NCI-H2196 treated with DMSO at 0.1 percent for 48 hours (cell line): ENCODE data around the gene DDX10.

Experiments used
- DNase-seq: peaks from one replicate; lab custom pipeline; 2025; ENCODE audit not compliant: unreplicated experiment; lab: John Stamatoyannopoulos, UW

DDX10 gene

DNA sequence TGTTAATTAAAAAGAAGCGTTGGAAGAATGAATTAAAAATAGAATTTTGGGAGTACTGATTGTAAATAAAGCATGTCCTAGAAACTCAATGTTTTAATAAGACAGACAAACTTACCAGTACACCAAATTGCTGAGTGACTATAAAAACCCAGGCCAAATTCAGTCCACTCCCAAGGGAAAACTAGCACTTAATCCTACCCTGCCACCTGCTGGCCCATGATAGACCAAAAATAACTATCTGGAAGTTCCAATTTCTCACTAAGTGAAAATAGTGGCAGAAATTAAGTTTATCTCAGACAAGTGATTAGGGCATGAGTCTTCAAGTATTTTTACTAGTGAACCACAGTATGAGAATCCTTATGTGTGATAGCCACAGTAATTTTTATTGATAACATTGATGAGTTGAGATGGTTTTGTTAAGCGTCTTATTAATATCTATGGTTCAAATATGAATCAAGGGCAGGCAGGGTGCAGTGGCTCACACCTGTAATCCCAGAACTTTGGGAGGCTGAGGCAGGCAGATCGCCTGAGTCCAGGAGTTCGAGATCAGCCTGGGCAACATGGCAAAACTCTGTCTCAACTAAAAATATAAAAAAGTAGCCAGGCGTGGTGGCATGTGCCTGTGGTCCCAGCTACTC is 9.8 kb upstream of the DDX10 start:
- peak; percentile 42 for DNase-seq

DNA sequence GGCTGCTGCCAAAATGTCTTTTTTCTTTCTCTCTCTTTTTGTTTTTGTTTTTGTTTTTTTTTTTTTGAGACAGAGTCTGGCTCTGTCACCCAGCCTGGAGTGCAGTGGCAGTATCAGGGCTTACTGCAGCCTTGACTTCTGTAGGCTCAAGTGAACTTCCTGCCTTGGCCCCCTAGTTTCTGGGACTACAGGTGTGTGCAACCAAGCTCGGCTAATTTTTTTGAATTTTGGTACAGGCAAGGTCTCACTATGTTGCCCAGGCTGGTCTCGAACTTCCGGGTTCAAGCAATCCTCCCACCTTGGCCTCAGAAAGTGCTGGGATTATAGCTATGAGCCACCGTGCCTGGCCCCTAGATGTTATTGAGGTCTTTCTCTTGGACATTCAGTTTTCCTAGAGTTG is 2.2 kb upstream of the DDX10 start:
- no peak for DNase-seq

- no peak for DNase-seq
Observed at GRCh38 chr11:108663154-108663877, 1.6 kb upstream of the DDX10 start.

DNA sequence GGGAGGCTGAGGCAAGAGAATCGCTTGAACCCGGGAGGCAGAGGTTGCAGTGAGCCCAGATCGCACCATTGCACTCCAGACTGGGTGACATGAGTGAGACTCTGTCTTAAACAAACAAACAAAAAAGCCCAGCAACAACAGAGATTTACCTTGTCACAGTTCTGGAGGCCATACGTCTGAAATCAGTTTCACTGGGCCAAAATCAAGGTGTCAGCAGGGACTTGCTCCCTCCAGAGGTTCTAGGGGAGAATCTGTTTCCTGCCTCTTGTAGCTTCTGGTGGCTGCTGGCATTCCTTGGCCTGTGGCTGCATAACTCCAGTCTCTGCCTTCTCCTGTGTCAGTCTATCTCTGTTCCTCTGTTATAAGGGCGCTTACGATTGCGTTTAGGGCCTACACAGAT is 1.5 kb downstream of the DDX10 start:
- no peak for DNase-seq

- DNase-seq = no peak
Observed at GRCh38 chr11:108669286-108669685, 4.4 kb downstream of the DDX10 start.

DNA sequence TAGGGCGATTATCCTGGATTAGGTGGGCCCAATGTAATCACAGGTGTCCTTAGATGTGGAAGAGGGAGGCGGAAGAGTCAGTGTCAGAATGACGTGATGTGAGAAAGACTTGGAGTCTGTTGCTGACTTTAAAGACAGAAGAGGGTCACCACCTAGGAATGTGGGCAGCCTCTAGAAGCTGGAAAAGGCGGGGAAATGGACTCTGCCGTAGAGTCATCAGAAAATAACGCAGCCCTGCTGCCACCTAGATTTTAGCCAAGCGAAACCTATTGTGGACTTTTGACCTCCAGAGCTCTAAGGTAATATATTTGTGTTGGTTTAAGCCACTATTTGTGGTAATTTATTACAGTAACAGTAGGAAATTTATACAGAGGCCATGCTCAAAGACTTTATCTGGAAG is 4.8 kb downstream of the DDX10 start:
- DNase-seq = no peak

GRCh38 chr11:108670451-108670850 is 5.6 kb downstream of the DDX10 start:
- no peak for DNase-seq

GRCh38 chr11:108672113-108672512 is 7.2 kb downstream of the DDX10 start:
- DNase-seq = peak; percentile 25

GRCh38 chr11:108672786-108673185 is 7.9 kb downstream of the DDX10 start:
- DNase-seq = no peak

GRCh38 chr11:108679045-108679444 is 14.2 kb downstream of the DDX10 start:
- DNase-seq = no peak

DNA sequence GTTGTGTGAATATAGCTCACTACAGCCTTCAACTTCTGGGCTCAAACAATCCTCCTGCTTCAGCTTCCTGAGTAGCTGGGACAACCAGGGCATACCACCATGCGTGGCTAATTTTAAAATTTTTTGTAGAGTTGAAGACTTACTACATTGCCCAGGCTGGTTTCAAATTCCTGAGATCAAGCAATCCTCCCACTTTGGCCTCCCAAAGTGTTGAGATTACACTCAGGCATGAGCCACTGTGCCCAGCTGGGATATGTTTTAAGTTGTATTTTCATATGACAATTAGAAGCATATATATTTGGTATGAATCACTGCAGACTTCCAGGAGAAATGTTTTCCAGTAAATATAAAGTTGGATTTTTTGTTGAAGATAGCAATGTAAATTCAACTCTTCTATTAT is 15.4 kb downstream of the DDX10 start:
- DNase-seq = no peak

- DNase-seq = no peak
Observed at GRCh38 chr11:108685419-108686130, 20.7 kb downstream of the DDX10 start.

DNA sequence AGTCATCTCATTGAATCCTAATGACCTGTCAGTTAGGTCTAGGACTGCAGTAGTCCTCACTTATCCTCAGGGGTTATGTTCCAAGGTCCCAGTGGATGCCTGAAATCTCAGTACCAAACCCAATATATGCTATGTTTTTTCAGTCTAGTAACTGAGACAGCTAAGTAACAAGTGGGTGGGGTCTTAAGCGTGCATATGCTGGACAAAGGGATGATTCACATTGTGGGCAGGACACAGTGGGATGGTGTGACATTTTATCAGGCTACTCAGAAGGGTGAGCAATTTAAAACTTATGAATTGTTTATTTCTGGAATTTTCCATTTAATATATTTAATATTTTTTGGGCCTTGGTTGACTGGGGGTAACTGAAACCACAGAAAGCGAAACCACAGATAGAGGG is 29.0 kb downstream of the DDX10 start:
- DNase-seq = no peak

- no peak for DNase-seq
Observed at GRCh38 chr11:108694846-108695245, 30.0 kb downstream of the DDX10 start.

DNA sequence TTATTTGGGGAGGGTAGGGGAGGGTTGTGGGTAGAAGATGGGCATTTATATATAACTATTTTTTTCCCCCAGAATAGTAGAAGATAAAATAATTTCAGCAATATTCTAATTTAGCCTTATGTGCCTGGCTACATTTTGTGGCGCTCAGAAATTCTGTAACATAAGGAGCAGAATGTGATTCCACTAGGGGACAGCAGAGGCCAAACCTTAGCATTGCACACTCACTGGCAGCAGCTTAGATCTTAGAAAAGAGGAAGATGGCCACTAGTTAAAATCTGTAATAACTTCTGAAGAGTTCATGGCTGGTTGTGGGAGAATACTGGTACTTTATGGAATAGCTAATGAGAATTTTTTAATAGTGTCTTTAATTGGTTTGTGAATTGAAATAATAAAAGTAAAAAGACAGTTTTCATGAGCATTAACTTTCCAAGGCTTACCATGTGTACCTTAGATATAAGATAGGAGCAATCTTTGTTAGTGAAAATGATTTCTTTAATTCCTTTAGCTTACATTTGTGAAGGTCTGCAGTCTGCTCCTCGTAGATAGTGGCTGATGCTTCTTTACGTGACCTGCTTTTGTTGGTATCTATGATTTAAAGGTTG is 33.1 kb downstream of the DDX10 start:
- no peak for DNase-seq

GRCh38 chr11:108698844-108699642 is 34.2 kb downstream of the DDX10 start:
- no peak for DNase-seq

- DNase-seq = no peak
Observed at GRCh38 chr11:108703916-108704315, 39.0 kb downstream of the DDX10 start.

GRCh38 chr11:108705061-108705460 is 40.2 kb downstream of the DDX10 start:
- DNase-seq = no peak

DNA sequence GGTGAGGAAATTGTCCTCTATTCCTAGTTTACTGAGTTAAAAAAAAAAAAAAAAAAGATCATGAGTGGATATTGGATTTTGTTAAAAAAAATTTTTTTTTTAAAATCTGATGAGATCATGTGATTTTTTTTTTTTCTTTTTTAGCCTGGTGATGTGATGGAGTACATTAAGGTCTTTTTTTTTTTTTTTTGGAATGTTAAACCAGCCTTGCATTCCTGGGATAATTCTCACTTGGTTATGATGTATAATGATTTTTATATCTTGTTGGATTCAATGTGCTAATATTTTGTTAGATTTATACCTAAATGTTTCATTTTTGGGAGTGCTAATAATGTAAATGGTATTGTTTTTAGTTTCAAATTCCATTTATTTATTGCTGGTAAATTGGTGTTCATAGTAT is 43.3 kb downstream of the DDX10 start:
- DNase-seq = no peak

GRCh38 chr11:108709741-108710140 is 44.9 kb downstream of the DDX10 start:
- DNase-seq = no peak
